ENCODE measurements around the gene DHX40.
"Not testable (repeated sequence)": the region's sequence is repeated elsewhere in the genome, so short reads cannot be mapped to it uniquely, and the experiment has no call there.

The DHX40 gene

GRCh38 chr17:59565171-59565958, at the start of gene DHX40:
Gene DHX40 (plus strand): TSS chr17:59565610. CDS start chr17:59565672, 62 bp downstream.
- DNase-seq = peak; percentile 95 to 98 (median 97)

GRCh38 chr17:59516451-59516850, 49.0 kb upstream of the DHX40 start:
- no peak for DNase-seq

- no peak for DNase-seq
Observed at GRCh38 chr17:59519132-59519531, 46.3 kb upstream of the DHX40 start.

- DNase-seq = peak; percentile 44 to 56 (median 52)
Observed at GRCh38 chr17:59520251-59520650, 45.2 kb upstream of the DHX40 start.

GRCh38 chr17:59521465-59522126, 43.8 kb upstream of the DHX40 start:
- DNase-seq = peak; percentile 85 to 88 (median 87)

GRCh38 chr17:59524930-59525329, 40.5 kb upstream of the DHX40 start:
- not testable (repeated sequence) for DNase-seq

- DNase-seq = no peak
Observed at GRCh38 chr17:59525668-59526067, 39.7 kb upstream of the DHX40 start.

GRCh38 chr17:59526451-59526850, 39.0 kb upstream of the DHX40 start:
- DNase-seq = no peak

GRCh38 chr17:59527325-59527917, 38.0 kb upstream of the DHX40 start:
- DNase-seq = no peak

GRCh38 chr17:59527931-59528330, 37.5 kb upstream of the DHX40 start:
- DNase-seq = no peak

GRCh38 chr17:59530531-59530930, 34.9 kb upstream of the DHX40 start:
- DNase-seq = no peak

- DNase-seq = peak; percentile 45 to 54 (median 46)
Observed at GRCh38 chr17:59533694-59534093, 31.7 kb upstream of the DHX40 start.

GRCh38 chr17:59534583-59534982, 30.8 kb upstream of the DHX40 start:
- peak in 2 of 3 donors; percentile 27 to 38 for DNase-seq

GRCh38 chr17:59538195-59538909, 27.1 kb upstream of the DHX40 start:
- DNase-seq = no peak

- DNase-seq = peak in 2 of 3 donors; percentile 52
Observed at GRCh38 chr17:59542960-59543635, 22.3 kb upstream of the DHX40 start.

GRCh38 chr17:59545942-59546341, 19.5 kb upstream of the DHX40 start:
- no peak for DNase-seq

GRCh38 chr17:59547131-59547915, 18.1 kb upstream of the DHX40 start:
- no peak for DNase-seq

- DNase-seq = not testable (repeated sequence)
Observed at GRCh38 chr17:59548985-59549384, 16.4 kb upstream of the DHX40 start.

- DNase-seq = no peak
Observed at GRCh38 chr17:59550703-59551102, 14.7 kb upstream of the DHX40 start.

- no peak for DNase-seq
Observed at GRCh38 chr17:59558039-59558438, 7.4 kb upstream of the DHX40 start.

- peak; percentile 25 to 47 (median 43) for DNase-seq
Observed at GRCh38 chr17:59558953-59559352, 6.5 kb upstream of the DHX40 start.

- DNase-seq = peak; percentile 63 to 71 (median 67)
Observed at GRCh38 chr17:59561042-59561441, 4.4 kb upstream of the DHX40 start.
